SKM-1 treated with dmso at 0.1 percent for 144 hours (cell line): ENCODE results near the gene SBF1.

ENCODE experiments used
- DNase-seq: peaks from one replicate; lab custom pipeline; 2025; ENCODE audit not compliant: unreplicated experiment; lab: John Stamatoyannopoulos, UW

Gene SBF1

DNA sequence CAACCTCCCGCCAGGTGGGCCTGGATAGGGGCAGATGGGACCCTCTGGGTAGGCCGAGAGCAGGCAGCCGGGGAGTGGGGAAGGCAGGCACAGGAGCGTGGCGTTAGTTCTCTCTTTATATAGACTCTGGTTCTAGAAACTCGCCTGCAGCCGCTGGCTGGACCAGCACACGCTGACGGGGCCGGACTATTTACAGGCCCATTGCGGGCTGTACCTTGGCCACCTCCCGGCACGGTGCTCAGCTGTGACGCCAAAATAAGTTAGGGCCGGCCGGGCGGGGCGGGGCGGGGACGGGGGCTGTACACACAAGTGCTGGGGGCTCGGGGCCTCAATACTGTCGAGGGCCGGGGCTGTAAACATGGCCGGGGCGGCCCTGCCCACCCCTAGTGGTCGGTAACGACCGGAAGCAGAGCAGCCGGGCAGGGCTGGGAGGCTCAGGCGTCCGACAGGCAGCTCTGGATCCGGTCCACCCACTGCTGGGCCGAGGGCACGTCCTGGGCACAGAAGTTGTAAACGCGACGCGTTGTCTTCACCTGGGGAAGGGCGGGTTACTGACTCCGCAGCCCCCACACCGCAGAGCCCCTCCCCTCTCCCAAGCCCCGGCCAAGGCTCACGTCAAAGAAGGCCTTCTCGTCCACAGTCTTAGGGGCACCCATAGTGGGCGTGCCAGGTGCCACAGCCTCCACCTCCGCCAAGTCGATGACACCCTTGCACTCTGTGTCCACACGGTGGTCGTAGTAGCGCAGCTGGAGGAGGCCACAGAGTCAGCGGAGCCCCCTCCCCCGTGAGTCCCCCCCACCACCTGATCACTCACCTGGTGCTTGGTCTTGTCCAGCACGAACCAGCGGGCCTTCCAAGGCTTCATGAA is 27.9 kb downstream of the SBF1 start:
- no peak for DNase-seq

DNA sequence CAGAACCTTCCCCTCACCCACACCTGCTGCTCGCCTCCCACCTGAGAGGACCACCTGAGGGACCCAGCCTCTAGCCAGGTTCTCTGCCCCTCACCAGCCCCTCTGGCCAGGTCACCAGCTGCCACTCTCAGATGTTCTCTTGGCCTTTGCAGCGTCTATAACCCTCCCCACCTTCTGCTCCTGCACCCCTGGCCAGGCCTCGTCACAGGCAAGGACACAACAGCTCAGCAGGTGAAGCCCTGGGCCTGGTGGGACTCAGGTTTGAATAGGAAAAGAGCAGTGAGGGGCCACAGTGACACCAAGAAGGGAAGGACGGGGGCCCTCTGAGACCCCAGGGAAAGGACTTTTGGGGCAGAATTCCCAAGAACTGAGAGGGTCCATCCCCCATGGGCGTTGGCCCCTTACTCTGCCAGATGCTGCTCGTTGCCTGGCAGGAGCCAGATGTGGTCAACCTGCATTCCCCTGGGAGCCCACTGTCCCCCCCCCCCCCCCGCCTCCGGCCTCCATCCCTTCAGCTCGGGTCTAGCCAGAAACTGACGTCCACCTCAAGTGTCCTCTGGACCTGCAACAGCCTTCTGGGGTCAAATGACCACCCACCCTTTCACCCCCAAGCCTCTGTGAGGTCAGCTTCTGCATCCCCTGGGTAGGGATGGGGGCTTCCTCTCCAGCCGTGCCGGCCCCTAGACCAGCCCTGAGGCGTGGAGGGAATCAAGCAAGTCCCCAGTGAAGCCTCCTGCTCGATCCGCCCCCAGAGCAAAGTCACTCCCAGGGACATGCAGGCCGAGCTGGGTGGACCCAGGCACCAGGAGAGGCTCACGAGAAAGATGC is 28.7 kb downstream of the SBF1 start:
- DNase-seq, result no peak

GRCh38 chr22:50445071-50445879 is 29.6 kb downstream of the SBF1 start:
- DNase-seq, result no peak

GRCh38 chr22:50444663-50445062 is 30.2 kb downstream of the SBF1 start:
- no peak for DNase-seq

DNA sequence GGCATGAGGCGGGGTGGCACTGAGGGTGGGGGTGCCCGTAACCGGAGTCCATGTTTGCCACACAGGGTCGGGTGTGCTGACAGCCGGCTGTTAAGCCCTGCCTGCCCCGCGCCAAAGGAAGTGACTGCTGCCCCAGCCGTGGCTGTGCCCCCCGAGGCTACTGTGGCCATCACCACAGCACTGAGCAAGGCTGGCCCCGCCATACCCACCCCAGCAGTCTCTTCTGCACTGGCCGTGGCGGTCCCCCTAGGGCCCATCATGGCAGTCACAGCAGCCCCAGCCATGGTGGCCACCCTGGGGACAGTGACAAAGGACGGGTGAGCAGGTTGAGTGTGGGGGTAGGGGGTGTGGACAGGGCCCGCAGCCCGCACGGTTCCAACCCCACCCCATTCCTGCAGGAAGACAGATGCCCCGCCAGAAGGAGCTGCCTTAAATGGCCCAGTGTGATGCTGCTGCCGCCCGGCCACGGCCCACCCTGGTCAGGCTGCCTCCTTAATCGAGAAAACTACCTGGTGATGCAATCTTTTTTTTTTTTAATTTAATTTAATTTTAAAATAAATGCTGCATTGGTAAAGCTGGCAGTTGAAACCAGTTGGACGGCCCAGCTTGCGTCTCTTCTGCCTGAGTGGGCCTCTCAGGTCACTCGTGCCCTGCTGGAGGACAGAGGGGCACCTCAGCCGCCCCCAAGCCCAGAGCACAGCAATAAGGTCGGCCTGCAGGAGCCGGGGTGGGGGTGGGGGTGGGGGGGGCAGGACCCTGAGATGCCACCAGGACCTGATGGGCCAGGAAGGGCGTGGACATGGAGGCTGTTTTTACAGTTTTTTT is 30.8 kb downstream of the SBF1 start:
- DNase-seq, result no peak

DNA sequence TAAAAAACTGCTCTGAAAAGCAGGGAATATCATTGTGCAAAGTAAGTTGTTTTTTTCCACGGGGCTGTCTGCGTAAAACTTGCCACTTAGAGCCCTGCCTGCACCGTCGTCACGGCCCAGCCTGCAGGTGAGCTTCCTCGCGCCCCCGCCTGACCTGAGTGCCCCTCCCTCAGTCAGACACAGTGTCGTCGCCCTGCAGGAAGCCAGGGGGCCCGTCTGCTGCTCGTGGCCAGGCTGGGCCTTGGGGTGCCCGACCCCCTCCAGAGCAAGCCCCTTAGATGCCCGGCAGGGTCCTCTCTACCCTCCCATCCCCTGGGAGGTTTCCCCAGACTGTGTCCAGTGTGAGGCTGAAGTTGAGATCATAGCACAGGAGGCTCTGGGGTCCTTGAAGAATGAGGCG is 31.6 kb downstream of the SBF1 start:
- no peak for DNase-seq

GRCh38 chr22:50441428-50441993 is 33.3 kb downstream of the SBF1 start:
- no peak for DNase-seq

DNA sequence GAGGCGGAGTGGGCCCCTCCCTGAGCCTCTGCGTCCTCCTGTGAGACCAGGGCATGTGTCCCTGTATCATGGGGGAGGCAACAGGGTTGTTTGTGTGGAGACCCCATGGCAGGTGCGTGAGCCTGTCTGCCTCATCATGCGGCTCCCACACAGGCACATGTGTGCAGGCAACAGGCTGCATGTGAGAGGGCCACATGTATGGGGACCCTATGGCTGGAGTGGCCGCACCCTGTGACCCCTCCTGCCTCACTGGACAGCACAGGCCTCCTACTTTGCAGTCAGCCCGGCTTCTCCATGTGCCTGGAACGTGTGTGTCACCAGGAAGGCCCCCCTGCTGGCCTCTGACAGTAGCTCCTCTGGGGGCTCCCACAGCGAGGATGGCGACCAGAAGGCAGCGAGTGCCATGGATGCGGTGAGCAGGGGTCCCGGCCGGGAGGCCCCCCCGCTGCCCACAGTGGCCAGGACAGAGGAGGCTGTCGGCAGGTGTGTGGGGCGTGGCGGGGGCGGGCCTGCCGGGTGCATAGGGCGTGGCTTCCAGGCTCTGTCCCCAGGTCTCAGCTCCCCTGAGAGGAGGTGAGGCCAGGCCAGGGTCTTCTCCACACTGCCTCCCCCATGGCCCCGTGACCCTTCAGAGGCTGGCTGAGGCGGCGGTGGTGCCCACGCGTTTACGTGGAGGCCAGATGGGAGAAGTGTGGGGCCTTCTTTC is 34.1 kb downstream of the SBF1 start:
- no peak for DNase-seq

DNA sequence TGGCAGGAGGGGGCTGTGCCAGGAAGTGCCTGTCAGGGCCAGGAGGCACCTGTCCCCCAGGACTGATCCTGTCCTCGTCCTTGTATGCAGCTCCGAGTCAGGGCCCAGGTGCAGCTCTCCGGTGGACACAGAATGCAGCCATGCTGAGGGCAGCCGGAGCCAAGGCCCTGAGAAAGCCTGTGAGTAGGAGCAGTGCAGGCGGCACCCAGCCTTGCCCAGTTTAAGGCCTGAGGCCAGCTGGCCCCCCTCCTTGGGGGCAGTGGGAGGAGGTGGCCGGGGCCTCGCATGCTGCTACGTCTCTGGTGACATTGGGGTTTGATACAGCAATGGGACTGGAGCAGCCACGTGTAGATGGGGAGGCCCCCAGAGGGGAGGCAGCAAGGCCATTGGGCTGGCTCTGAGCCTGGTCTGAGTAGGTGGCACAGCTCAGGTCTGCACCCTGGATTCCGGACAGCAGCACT is 34.9 kb downstream of the SBF1 start:
- DNase-seq, result no peak

GRCh38 chr22:50439314-50439870 is 35.4 kb downstream of the SBF1 start:
- no peak for DNase-seq

GRCh38 chr22:50438305-50439275 is 36.2 kb downstream of the SBF1 start:
- no peak for DNase-seq

GRCh38 chr22:50437511-50438304 is 37.1 kb downstream of the SBF1 start:
- no peak for DNase-seq

GRCh38 chr22:50436841-50437341 is 37.9 kb downstream of the SBF1 start:
- no peak for DNase-seq

DNA sequence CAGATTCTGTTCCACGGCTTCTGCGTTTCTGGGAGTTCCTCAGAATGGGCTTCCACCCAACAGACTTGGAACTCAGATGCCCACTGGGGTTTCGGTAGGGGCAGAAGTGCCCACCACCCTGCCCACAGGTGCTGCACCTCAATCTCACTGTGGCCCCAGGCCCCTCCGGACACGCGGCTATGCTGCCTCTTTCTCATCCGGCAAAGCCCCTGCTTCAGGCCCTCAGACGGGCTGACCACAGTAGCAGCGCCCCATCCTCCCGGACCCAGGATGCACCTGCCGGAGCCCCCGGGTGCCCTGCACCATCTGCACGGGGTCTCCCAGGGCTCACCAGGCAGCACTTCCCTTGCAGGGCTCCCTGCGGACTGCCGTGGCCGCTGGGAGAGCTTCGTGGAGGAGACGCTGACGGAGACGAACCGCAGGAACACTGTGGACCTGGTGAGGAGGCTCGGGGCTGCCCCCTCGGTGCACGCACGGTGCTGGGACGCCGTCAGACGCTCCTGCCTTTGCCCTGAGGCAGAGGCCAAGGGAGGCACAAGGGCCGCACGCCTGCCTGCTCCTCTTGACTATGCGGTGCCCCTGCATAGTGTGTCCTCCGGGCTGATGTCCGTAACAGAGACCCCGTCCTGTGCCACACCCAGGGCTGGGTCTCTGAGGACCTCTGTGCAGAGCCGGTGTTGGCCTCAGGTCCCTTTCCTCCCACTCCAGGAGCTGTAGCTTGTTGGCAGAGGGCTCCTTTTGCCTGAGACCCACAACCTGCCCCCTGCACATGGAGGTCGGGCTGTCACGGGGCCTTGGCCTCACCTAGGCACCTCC is 38.6 kb downstream of the SBF1 start:
- DNase-seq, result no peak

DNA sequence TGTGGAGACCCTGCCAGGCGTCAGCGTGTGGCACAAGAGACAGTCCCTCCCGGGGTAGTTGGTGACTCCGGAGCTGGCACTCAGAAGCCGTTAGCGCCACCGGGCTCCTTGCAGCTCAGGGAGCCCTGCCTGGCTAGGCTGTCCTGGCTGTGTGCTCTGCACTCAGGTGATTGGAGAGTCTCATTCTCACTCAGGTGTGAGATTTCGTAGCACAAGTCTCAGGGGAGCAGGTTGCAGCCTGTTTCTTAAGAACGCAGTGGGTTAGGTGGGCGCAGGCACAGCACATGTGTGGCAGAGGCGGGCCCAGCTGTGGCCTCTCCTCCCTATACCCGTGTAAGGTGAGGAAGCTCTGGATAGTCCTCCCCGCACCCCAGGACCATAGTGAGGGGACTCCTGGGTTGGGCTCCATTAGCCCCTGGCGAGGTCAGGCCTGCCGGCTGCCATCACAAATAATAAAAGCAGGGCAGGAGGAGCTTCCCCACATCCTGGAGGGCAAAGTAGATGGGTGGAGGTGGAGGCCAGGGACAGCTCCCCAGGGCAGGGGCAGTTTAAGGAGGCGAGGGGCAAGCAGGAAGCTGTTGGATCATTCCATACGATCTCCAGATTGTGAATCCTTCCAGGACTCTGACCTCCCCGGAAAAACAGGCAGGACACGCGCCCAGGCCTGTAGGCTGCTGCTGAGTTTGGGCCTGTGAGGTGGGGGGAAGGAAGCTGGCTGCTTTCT is 39.4 kb downstream of the SBF1 start:
- no peak for DNase-seq
